HT-29 (cell line): ENCODE results near the gene CD8A. TPM values are rescaled to one million over a fixed set of nuclear protein-coding genes. Genes with fewer than 3 reads are reported as not detected.
"Not testable (repeated sequence)": the region's sequence is repeated elsewhere in the genome, so short reads cannot be mapped to it uniquely, and the experiment has no call there.

Source experiments
- DNase-seq: peaks from one replicate; pipeline ENCODE4 v3.0.0-alpha.2; 2015; ENCODE audit warnings: low spot score
- total RNA-seq: library from RNA; depleted of rRNA; stranded (reverse); fragments of >200 nt; shearing (Covaris generic); gene quantifications from 2 replicates; pipeline ENCODE4 v1.2.3, GENCODE V29; 2014; rRNA removed

CD8A gene
- total RNA-seq, 1 experiment from 2014 or later = not detected

GRCh38 chr2:86739889-86740288 lies 50.8 kb downstream of the CD8A start:
- DNase-seq = not testable (repeated sequence)

DNA sequence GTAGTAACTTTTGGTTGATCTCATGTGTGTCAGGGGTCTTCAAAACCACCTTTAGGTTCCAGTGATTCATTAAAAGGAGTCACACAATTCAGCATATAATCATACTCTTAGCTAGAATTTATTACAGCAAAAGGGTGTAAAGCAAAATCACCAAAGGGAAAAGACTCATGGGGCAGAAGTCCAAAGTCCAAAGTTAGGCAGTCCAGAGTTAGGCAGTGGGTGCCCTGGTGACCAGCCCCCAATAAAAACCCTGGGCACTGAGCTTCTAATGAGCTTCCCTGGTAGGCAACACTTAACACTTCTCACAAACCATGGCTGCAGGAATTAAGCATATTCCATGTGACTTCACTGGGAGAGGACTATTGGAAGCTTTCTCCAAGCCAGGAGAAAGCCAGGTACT lies 51.2 kb downstream of the CD8A start:
- DNase-seq = not testable (repeated sequence)

GRCh38 chr2:86734896-86735295 lies 55.8 kb downstream of the CD8A start:
- DNase-seq = not testable (repeated sequence)

Other genes starting within 250 kb of the CD8A start
- 29.9 and 37.8 TPM in 2 replicates for gene CHMP3, start 227.5 kb downstream of the CD8A start, total RNA-seq
- 11.8 and 15.8 TPM in 2 replicates for gene RNF103, start 167.0 kb downstream of the CD8A start, total RNA-seq
- gene RMND5A, start 70.6 kb downstream of the CD8A start, total RNA-seq = 33.1 and 39.6 TPM in 2 replicates
- not detected in 2 replicates for gene CD8B, start 71.0 kb upstream of the CD8A start, total RNA-seq
- gene RGPD1, start 151.2 kb upstream of the CD8A start, total RNA-seq = not detected in 2 replicates
- 1.5 TPM in 1 of 2 replicates, not detected in the other for gene PLGLB1, start 230.9 kb upstream of the CD8A start, total RNA-seq